Measurements from ENCODE around the gene INIP. TPM values are rescaled to one million over a fixed set of nuclear protein-coding genes. Genes with fewer than 3 reads are reported as not detected.
"Not testable (repeated sequence)": the region's sequence is repeated elsewhere in the genome, so short reads cannot be mapped to it uniquely, and the experiment has no call there.

Gene INIP
- total and polyA plus RNA-seq, 12 donors, result 4.5 to 18.9 (median 11.9) TPM

DNA sequence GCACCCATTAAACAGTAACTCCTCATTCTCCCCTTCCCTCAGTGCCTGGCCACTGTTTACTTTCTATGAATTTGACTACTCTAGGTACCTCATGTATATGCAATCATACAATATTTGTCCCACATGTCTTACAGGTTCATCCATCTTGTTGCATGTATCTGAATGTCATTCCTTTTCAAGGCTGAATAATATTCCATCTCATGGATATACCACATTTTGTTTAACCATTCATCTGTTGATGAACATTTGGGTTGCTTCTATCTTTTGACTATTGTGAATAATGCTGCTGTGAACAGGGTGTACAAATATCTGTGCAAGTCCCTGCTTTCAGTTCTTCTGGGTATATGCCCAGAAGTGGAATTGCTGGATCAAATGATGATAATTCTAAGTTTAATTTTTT lies 40.9 kb downstream of the INIP start:
- no peak for DNase-seq
- intact Hi-C loops (cut with DNase I), result no loop called here
- Histone ChIP-seq H3K9me3 (peaks cover 0 to 28% (median 10%) of the 10 kb centered on the region in 11 donors), H3K27ac (no peak overlapping the region), H3K4me3 (no peak overlapping the region), H3K4me1 (no peaks in the 10 kb centered on the region), H3K36me3 (no peaks in the 10 kb centered on the region), H3K27me3 (no peaks in the 10 kb centered on the region)
- TF ChIP-seq, protein P1, sequence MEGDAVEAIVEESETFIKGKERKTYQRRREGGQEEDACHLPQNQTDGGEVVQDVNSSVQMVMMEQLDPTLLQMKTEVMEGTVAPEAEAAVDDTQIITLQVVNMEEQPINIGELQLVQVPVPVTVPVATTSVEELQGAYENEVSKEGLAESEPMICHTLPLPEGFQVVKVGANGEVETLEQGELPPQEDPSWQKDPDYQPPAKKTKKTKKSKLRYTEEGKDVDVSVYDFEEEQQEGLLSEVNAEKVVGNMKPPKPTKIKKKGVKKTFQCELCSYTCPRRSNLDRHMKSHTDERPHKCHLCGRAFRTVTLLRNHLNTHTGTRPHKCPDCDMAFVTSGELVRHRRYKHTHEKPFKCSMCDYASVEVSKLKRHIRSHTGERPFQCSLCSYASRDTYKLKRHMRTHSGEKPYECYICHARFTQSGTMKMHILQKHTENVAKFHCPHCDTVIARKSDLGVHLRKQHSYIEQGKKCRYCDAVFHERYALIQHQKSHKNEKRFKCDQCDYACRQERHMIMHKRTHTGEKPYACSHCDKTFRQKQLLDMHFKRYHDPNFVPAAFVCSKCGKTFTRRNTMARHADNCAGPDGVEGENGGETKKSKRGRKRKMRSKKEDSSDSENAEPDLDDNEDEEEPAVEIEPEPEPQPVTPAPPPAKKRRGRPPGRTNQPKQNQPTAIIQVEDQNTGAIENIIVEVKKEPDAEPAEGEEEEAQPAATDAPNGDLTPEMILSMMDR (IDR thresholded peaks at IDR 0.05), result no peak
- ATAC-seq, result no peak

DNA sequence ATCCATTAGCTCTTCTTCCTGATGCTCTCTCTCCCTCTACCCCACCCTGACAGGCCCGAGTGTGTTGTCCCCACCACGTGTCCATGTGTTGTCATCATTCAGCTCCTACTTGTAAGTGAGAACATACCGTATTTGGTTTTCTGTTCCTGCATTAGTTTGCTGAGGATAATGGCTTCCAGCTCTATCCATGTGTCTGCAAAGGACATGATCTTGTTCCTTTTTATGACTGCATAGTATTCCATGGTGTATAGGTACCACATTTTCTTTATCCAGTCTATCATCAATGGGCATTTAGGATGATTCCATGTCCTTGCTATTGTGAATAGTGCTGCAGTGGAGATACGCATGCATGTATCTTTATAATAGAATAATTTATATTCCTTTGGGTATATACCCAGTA lies 44.7 kb downstream of the INIP start:
- H3K36me3 ChIP-seq; H3K4me3 ChIP-seq; ATAC-seq; H3K4me1 ChIP-seq; DNase-seq; H3K27me3 ChIP-seq; H3K27ac ChIP-seq; intact Hi-C loops (cut with DNase I): not testable (repeated sequence)
- 86 to 98% methylated on average over 4 of the region's 4 CpGs for WGBS, 2 donors
- peaks cover 0 to 20% (median 10%) of the 10 kb centered on the region in 11 donors for H3K9me3 ChIP-seq

DNA sequence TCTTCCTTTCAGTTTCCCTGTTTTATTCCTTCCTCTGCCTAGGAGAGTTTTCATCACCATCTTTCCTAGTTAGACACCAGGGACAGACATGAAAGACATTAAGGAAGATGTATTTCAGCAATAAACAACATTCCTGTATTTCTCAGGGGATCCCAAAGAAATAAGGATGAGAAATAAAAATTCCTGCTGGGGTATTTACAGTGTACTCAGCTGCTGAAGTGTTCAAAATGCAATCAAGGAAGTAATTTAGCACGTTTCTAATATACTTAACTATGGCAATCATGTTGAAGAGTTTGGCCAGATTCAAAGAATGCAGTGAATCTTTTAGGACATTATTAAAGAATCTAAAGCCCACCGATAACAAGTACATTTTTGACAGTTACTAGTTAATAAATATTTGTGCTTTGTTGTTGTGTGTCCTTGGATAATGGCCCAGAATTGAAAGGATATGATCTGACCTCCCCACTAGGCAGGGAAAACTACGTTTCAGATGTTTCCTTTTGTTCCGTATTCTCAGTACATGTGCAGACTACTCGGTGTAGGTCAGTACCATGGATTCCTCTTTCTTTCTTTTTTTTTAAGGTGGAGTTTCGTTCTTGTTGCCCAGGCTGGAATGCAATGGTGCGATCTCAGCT lies 46.8 kb downstream of the INIP start:
- no peaks in the 10 kb centered on the region for H3K4me1 ChIP-seq
- TF ChIP-seq, protein P1 (IDR thresholded peaks at IDR 0.05), result no peak
- no peaks in the 10 kb centered on the region for H3K36me3 ChIP-seq
- no peaks in the 10 kb centered on the region for H3K27me3 ChIP-seq
- no peaks in the 10 kb centered on the region for H3K9me3 ChIP-seq
- H3K4me3 ChIP-seq, result no peak overlapping the region
- no peak for DNase-seq
- H3K27ac ChIP-seq, result no peak overlapping the region
- 42 to 61% methylated on average over 7 of the region's 7 CpGs for WGBS, 2 donors
- intact Hi-C loops (cut with DNase I), result no loop called here
- no peak for ATAC-seq

DNA sequence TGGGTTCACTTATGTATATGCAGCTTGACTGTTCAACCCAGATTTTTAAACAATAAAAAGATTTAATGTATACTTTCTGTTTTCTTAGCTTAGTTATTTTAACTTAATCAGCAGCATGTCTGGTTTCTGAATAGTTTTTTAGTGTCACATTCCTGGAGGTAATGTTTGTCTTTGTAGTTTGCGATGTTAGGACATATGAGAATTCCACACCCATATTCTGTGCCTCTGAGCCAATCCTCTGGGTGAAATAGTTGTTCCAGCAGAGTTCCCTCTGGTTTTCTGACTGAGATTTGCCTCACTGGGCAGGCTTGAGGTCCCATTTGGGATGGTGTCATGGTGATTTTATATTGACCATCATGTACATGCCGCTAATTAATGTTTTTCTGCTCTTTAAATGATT lies 48.6 kb downstream of the INIP start:
- TF ChIP-seq, protein P1 (IDR thresholded peaks at IDR 0.05), result no peak
- no peaks in the 10 kb centered on the region for H3K9me3 ChIP-seq
- ATAC-seq (no peak), DNase-seq (no peak)
- H3K4me1 ChIP-seq, result no peaks in the 10 kb centered on the region
- H3K36me3 ChIP-seq, result no peaks in the 10 kb centered on the region
- intact Hi-C loops (cut with DNase I), result no loop called here
- no peaks in the 10 kb centered on the region for H3K27me3 ChIP-seq
- 94 to 98% methylated on average over 2 of the region's 2 CpGs for WGBS, 2 donors
- no peak overlapping the region for H3K27ac ChIP-seq
- H3K4me3 ChIP-seq, result no peak overlapping the region

DNA sequence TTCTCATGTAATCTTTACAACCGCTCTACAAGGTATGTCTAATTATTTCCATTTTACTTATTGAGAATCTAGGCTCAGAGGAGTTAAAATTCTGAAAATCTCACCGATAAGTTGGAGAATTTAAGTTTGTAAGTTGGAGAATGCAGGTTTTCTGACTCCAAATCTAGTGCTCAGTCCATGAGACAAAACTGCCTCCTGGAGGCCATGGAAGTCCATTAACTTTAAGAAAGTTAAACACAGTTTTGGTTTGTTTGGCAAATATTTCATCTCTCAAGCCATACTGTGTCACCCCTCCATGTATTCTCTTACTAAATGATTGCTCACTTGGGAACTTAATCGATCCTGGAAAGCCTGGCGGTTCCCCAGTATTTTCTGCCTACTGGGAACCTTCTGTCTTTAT lies 52.6 kb downstream of the INIP start:
- H3K9me3 ChIP-seq, result no peaks in the 10 kb centered on the region
- H3K27ac ChIP-seq, result no peak overlapping the region
- no peaks in the 10 kb centered on the region for H3K27me3 ChIP-seq
- 80 to 83% methylated on average over 4 of the region's 4 CpGs for WGBS, 2 donors
- intact Hi-C loops (cut with DNase I), result no loop called here
- DNase-seq (no peak), ATAC-seq (no peak)
- TF ChIP-seq, protein P1 (IDR thresholded peaks at IDR 0.05), result peak in 5 of 9 donors; percentile 14 to 36 (median 23)
- no peaks in the 10 kb centered on the region for H3K4me1 ChIP-seq
- no peaks in the 10 kb centered on the region for H3K36me3 ChIP-seq
- H3K4me3 ChIP-seq, result no peak overlapping the region

Data from heart right ventricle (tissue), 16 donors.